ENCODE results near the gene ROR2.

GRCh38 chr9:91914404-91914803, 35.6 kb downstream of the ROR2 start:
- no peak for TF ChIP-seq ZNF8 (CRISPR knock-in tag; IDR thresholded peaks at IDR 0.05)
- TF ChIP-seq TOX (CRISPR knock-in tag; IDR thresholded peaks at IDR 0.05; ENCODE audit: borderline replicate concordance), result no peak
- TF ChIP-seq ZFP3 (CRISPR knock-in tag; IDR thresholded peaks at IDR 0.05), result no peak
- TF ChIP-seq, protein P1, sequence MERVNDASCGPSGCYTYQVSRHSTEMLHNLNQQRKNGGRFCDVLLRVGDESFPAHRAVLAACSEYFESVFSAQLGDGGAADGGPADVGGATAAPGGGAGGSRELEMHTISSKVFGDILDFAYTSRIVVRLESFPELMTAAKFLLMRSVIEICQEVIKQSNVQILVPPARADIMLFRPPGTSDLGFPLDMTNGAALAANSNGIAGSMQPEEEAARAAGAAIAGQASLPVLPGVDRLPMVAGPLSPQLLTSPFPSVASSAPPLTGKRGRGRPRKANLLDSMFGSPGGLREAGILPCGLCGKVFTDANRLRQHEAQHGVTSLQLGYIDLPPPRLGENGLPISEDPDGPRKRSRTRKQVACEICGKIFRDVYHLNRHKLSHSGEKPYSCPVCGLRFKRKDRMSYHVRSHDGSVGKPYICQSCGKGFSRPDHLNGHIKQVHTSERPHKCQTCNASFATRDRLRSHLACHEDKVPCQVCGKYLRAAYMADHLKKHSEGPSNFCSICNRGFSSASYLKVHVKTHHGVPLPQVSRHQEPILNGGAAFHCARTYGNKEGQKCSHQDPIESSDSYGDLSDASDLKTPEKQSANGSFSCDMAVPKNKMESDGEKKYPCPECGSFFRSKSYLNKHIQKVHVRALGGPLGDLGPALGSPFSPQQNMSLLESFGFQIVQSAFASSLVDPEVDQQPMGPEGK (CRISPR knock-in tag; IDR thresholded peaks at IDR 0.05; ENCODE audit: borderline replicate concordance), result no peak
- TF ChIP-seq ESRRG (CRISPR knock-in tag; IDR thresholded peaks at IDR 0.05), result no peak

Data from SK-N-SH treated with all-trans-retinoic acid at 6 μM for 48 hours (cell line).